Measurements from ENCODE around the gene FLCN. TPM values are rescaled to one million over a fixed set of nuclear protein-coding genes. Genes with fewer than 3 reads are reported as not detected.

Gene FLCN
- total RNA-seq, 1 experiment from 2014 or later = 38.8 TPM

- no peak for DNase-seq
- Histone ChIP-seq H3K4me3 (no peak overlapping the region), H3K79me2 (ENCODE audit: low read depth) (0 out of 2 replicates have a peak, but pooled peaks cover 9% of the 10 kb centered on the region), H2AFZ (no peak overlapping the region), H3K36me3 (ENCODE audit: low read depth) (peaks cover 30% of the 10 kb centered on the region; the same call in 1 of the 2 replicates), H3K27ac (no peak overlapping the region), H4K20me1 (ENCODE audit: insufficient read depth) (peaks cover 11% of the 10 kb centered on the region; the same call in 1 of the 2 replicates), H3K27me3 (ENCODE audit: insufficient read depth, low read depth) (no peaks in the 10 kb centered on the region), H3K9me2 (ENCODE audit: insufficient read depth) (no peaks in the 10 kb centered on the region), H3K4me1 (replicated peaks; ENCODE audit: insufficient read depth) (no peaks in the 10 kb centered on the region), H3F3A (ENCODE audit: insufficient read depth, low read depth) (no peaks in the 10 kb centered on the region), H3K4me2 (no peak overlapping the region), H3K9me3 (ENCODE audit: insufficient read depth, low read depth) (no peaks in the 10 kb centered on the region)
- ChIA-PET POLR2A (ENCODE audit: unreplicated experiment) (no interaction called here), CTCF (no interaction called here)
- TF ChIP-seq EZH2 (IDR thresholded peaks at IDR 0.05; ENCODE audit: low read depth) (no peak), CTCF (conservative IDR thresholded peaks at IDR 0.05) (no peak)
- intact Hi-C loops (cut with micrococcal nuclease; ENCODE audit: unreplicated experiment) = no loop called here
- no TSS peak for BruUV-seq (replicated peaks)
Observed at GRCh38 chr17:17228521-17229279, 8.3 kb downstream of the FLCN start.

GRCh38 chr17:17227608-17228520 is 9.1 kb downstream of the FLCN start:
- no peak for TF ChIP-seq CTCF (conservative IDR thresholded peaks at IDR 0.05)
- TF ChIP-seq EZH2 (IDR thresholded peaks at IDR 0.05; ENCODE audit: low read depth) = no peak
- no peaks in the 10 kb centered on the region for H3K4me1 ChIP-seq (replicated peaks; ENCODE audit: insufficient read depth)
- CTCF ChIA-PET = no interaction called here
- H2AFZ ChIP-seq = no peak overlapping the region
- 0 out of 2 replicates have a peak, but pooled peaks cover 4% of the 10 kb centered on the region for H3K79me2 ChIP-seq (ENCODE audit: low read depth)
- no peaks in the 10 kb centered on the region for H3K9me3 ChIP-seq (ENCODE audit: insufficient read depth, low read depth)
- intact Hi-C loops (cut with micrococcal nuclease; ENCODE audit: unreplicated experiment) = no loop called here
- POLR2A ChIA-PET (ENCODE audit: unreplicated experiment) = no interaction called here
- no peak overlapping the region for H3K4me2 ChIP-seq
- H4K20me1 ChIP-seq (ENCODE audit: insufficient read depth) = peaks cover 9% of the 10 kb centered on the region; the same call in 1 of the 2 replicates
- no peaks in the 10 kb centered on the region for H3K9me2 ChIP-seq (ENCODE audit: insufficient read depth)
- H3K27me3 ChIP-seq (ENCODE audit: insufficient read depth, low read depth) = no peaks in the 10 kb centered on the region
- H3F3A ChIP-seq (ENCODE audit: insufficient read depth, low read depth) = no peaks in the 10 kb centered on the region
- peaks cover 29% of the 10 kb centered on the region; the same call in 1 of the 2 replicates for H3K36me3 ChIP-seq (ENCODE audit: low read depth)
- H3K4me3 ChIP-seq = no peak overlapping the region
- BruUV-seq (replicated peaks) = no TSS peak
- DNase-seq = no peak
- no peak overlapping the region for H3K27ac ChIP-seq

- H2AFZ ChIP-seq = no peak overlapping the region
- no peaks in the 10 kb centered on the region for H3K4me1 ChIP-seq (replicated peaks; ENCODE audit: insufficient read depth)
- H3K79me2 ChIP-seq (ENCODE audit: low read depth) = no peaks in the 10 kb centered on the region
- H3K27ac ChIP-seq = no peak overlapping the region
- peaks cover 4% of the 10 kb centered on the region; the same call in 1 of the 2 replicates for H4K20me1 ChIP-seq (ENCODE audit: insufficient read depth)
- no peak overlapping the region for H3K4me3 ChIP-seq
- no peak for DNase-seq
- H3K27me3 ChIP-seq (ENCODE audit: insufficient read depth, low read depth) = no peaks in the 10 kb centered on the region
- H3K36me3 ChIP-seq (ENCODE audit: low read depth) = peaks cover 22% of the 10 kb centered on the region; the same call in 1 of the 2 replicates
- ChIA-PET POLR2A (ENCODE audit: unreplicated experiment) (no interaction called here), CTCF (no interaction called here)
- no peaks in the 10 kb centered on the region for H3K9me3 ChIP-seq (ENCODE audit: insufficient read depth, low read depth)
- H3F3A ChIP-seq (ENCODE audit: insufficient read depth, low read depth) = no peaks in the 10 kb centered on the region
- no peak for TF ChIP-seq CTCF (conservative IDR thresholded peaks at IDR 0.05)
- no peak for TF ChIP-seq EZH2 (IDR thresholded peaks at IDR 0.05; ENCODE audit: low read depth)
- BruUV-seq (replicated peaks) = no TSS peak
- no peak overlapping the region for H3K4me2 ChIP-seq
- H3K9me2 ChIP-seq (ENCODE audit: insufficient read depth) = no peaks in the 10 kb centered on the region
- intact Hi-C loops (cut with micrococcal nuclease; ENCODE audit: unreplicated experiment) = no loop called here
Observed at GRCh38 chr17:17226451-17227265, 10.3 kb downstream of the FLCN start.

Measured in PC-9 (cell line).